ENCODE measurements around the gene CDH4.

- TF ChIP-seq, protein P1, sequence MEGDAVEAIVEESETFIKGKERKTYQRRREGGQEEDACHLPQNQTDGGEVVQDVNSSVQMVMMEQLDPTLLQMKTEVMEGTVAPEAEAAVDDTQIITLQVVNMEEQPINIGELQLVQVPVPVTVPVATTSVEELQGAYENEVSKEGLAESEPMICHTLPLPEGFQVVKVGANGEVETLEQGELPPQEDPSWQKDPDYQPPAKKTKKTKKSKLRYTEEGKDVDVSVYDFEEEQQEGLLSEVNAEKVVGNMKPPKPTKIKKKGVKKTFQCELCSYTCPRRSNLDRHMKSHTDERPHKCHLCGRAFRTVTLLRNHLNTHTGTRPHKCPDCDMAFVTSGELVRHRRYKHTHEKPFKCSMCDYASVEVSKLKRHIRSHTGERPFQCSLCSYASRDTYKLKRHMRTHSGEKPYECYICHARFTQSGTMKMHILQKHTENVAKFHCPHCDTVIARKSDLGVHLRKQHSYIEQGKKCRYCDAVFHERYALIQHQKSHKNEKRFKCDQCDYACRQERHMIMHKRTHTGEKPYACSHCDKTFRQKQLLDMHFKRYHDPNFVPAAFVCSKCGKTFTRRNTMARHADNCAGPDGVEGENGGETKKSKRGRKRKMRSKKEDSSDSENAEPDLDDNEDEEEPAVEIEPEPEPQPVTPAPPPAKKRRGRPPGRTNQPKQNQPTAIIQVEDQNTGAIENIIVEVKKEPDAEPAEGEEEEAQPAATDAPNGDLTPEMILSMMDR (optimal IDR thresholded peaks at IDR 0.05 in 1 of 3, IDR thresholded peaks at IDR 0.05 in 1 of 3, conservative IDR thresholded peaks at IDR 0.05 in 1 of 3; ENCODE audit: extremely low read depth in 1 of 3, insufficient read depth in 2 of 3, low read length in 3 of 3) = no peak
- no peak for TF ChIP-seq EZH2 (IDR thresholded peaks at IDR 0.05; ENCODE audit: low read length)
Measured at GRCh38 chr20:61521687-61522420, 269.8 kb downstream of the CDH4 start.

Data from keratinocyte (primary cell).